ENCODE results near the gene CD3E.

The CD3E gene

DNA sequence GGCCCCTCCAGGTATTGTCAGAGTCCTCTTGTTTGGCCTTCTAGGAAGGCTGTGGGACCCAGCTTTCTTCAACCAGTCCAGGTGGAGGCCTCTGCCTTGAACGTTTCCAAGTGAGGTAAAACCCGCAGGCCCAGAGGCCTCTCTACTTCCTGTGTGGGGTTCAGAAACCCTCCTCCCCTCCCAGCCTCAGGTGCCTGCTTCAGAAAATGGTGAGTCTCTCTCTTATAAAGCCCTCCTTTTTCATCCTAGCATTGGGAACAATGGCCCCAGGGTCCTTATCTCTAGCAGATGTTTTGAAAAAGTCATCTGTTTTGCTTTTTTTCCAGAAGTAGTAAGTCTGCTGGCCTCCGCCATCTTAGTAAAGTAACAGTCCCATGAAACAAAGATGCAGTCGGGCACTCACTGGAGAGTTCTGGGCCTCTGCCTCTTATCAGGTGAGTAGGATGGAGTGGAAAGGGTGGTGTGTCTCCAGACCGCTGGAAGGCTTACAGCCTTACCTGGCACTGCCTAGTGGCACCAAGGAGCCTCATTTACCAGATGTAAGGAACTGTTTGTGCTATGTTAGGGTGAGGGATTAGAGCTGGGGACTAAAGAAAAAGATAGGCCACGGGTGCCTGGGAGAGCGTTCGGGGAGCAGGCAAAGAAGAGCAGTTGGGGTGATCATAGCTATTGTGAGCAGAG is at the start of gene CD3E:
Gene CD3E, plus strand, starts transcription at position 163 of the 681 bp plus-strand sequence. Its CDS starts 223 bp downstream, at position 386.
- DNase-seq: no peak

- DNase-seq: no peak
Measured at GRCh38 chr11:118258410-118258809, 46.1 kb upstream of the CD3E start.

DNA sequence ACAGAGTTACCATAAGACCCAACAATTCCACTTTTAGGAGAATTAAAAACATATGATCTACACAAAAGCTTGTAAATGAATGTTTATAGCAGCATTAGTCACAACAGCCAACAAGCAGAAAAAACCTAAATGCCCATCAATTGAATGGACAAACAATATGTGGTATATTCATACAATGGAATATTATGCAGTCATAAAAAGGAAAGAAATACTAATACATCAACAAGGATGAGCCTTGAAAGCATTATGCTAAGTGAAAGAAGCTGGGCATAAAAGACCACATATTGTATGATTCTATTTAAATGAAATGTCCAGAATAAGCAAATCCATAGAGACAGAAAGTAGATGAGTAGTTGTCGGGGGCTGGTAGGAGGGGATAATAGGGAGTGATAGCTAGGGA is 45.4 kb upstream of the CD3E start:
- DNase-seq: no peak

- no peak for DNase-seq
Measured at GRCh38 chr11:118260353-118260752, 44.2 kb upstream of the CD3E start.

GRCh38 chr11:118263112-118263511 is 41.4 kb upstream of the CD3E start:
- no peak for DNase-seq

GRCh38 chr11:118263695-118264568 is 40.6 kb upstream of the CD3E start, which contains the start of gene MPZL2:
Gene MPZL2, minus strand, starts transcription at chr11:118264297. Its CDS starts 144 bp downstream, at chr11:118264153.
- no peak for DNase-seq

DNA sequence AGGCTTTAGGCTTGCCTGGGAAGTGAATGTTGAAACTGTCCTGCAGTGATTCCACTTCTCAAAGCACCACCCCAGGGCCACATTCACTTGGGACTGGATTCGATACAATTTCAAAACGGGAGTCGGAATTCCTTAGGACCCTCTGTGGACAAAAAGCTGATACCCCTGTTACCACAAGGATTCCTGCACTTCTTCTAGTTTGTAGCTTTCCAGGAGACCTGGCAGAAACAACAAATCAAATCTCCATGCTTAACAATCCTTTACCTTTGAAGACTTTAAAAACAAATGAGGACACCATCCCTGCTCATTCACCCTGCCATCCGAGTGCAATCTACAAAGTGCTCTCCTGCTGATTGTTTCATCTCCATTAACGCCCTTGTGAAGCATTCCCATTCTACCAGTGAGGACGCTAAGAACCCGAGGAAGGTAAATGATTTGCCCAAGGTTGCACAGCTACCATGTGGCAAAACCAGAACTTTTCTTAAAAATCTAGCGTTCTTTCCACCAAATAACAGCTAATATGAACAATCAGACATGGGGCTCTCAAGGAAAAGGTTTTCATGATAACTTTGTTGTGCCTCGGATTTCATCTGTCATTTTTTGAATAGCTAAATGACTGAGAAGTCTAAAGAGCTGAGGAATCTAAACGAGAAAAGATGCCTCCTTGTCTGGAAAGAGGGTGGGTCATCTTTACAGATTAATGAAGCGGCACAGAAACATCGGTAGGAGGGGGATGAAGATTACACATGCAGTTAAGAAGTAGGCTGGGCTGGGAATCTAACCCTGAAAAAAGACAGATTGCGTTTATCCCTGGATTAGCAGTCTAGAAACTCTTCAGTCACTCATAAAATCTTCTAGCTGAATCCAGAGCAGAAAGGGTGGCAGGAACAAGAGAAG is 39.7 kb upstream of the CD3E start:
- no peak for DNase-seq

- DNase-seq: no peak
Measured at GRCh38 chr11:118265954-118266353, 38.6 kb upstream of the CD3E start.

DNA sequence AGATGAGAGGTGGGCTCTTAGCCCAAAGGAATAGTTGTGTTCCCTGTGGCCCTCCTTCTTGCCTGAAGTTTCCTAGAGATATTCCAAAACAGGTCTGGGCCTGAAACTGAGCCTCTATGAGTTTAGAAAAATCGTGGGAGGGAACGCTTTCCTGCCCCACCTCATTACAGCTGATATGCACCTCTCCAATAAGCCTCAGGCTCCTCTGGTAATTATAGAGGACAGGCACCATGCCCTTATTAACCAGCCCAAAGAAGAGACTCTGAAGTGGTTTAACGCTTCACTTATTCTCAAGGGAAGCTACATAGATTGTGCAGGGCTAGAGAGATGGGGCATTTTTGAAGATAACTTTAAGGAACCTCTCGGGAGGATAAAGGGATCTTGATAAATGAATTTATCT is 37.0 kb upstream of the CD3E start:
- no peak for DNase-seq

GRCh38 chr11:118272001-118272400 is 32.5 kb upstream of the CD3E start:
- DNase-seq: no peak

DNA sequence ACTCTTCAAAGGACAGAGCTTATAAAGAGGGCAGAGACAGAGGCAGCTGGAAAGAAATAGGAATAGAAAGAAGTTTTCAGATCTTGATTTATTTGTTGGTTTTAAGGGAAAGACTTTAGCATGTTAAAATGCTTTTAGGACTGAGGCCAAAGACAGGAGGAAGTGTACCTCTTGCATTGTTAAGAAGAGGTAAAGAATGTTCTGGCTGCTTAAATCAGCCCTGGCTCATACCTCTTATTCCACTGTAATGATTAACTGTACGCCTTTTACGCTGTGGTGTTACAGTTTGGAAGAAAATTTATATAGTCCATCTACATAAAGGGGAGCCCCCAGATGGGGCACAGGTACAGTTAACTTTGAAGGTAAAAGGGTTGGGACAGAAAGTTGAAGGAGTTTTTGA is 30.3 kb upstream of the CD3E start:
- DNase-seq: no peak

DNA sequence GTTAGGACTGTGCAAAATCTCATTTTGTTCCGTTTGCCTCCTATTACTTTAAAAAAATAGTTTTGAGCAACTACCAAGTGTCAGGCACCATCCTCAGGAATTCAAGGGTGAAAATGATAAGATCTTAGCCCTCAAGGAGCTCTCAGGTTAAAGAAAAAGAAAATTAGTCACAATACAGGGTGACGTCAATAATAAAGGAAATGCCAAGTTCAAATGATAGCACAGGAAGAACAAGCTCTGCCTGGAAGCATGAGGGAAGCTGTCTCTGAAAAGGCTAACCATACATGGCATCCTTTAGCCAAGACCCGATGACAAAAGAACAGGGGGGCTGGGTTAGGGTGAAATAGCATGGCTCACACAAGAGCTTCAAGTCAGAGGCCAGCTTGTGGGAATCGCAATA is 29.4 kb upstream of the CD3E start:
- DNase-seq: no peak

- DNase-seq: no peak
Measured at GRCh38 chr11:118276422-118276821, 28.1 kb upstream of the CD3E start.

DNA sequence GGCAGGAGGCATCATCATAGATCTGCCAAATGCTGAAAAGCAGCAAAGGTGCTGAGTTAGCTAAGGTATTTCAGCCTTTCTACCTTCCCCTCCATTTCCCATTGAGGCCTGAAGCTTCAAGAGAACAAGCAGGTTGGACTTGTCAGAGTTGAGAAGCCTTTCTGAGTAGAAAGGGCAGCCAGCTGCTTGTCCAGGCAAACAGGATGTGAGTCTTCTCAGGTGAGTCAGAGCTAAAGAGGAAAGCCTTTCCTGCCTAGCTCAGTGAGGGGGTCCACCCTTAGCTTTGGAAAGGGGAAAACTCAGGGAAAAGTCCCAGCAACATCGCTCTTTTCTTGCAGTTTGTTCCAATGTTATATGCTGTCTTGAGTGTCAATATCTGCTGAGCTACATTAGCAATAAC is 27.2 kb upstream of the CD3E start:
- DNase-seq: no peak

DNA sequence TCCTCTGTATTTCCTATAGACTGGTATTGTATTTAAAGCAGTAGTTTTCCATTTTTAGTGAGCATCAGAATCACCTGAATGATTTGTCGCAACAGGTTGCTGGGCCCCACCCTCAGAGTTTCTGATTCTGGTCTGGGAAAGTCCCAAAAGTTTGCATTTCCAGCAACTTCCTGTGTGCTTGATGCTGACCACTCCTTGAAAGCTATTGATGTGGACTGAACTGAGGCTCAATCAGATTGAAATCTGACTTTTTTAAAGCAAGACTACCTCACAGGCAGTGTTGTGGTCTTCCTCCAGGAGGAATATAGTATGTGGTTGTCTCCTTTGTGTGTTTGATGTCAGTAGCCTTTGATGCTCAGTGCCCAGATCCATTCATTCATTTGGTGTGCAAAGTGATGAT is 23.2 kb upstream of the CD3E start:
- DNase-seq: no peak

GRCh38 chr11:118282606-118283005 is 21.9 kb upstream of the CD3E start:
- no peak for DNase-seq

DNA sequence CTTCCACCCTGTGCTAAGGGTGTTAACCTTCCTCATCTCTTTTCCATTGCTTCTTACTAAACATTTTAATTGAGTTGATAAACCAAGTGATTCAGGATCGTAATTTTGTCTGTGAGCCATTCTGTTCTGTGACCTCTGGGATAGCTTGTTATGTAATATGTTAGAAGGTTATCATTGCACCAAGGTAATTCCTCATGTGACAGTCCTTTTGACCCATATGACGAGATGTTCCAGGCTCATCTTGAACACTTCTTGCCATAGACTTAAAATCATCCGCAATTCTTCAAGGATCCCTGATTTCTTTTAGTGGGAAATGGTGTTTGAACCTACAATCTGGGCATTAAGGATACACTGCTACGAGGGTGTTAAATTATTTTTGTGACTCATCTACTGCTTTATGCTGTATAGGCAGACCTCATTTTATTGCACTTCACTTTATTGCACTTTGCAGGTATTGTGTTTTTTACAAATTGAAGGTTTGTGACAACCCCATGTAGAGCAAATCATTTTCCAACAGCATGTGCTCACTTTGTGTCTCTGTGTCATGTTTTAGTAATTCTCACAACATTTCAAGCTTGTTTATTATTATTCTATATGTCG is 21.4 kb upstream of the CD3E start:
- DNase-seq: no peak

DNA sequence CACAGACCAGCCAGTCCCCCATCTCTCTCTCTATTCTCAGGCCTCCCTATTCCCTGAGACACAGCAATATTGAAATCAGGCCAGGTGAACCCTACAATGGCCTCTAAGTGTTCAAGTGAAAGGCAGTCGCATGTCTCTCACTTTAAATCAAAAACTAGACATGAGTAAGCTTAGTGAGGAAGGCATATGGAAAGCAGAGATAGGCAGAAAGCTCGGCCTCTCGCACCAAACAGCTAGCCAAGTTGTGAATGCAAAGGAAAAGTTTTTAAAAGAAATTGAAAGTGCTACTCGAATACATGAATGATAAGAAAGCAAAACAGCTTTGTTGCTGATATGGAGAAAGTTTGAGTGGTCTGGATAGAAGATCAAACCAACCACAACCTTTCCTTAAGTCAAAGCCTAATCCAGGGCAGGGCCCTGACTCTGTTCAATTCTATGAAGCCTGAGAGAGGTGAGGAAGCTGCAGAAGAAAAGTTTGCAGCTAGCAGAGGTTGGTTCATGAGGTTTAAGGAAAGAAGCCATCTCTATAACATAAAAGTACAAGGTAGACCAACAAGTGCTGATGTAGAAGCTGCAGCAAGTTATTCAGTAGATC is 20.7 kb upstream of the CD3E start:
- no peak for DNase-seq

DNA sequence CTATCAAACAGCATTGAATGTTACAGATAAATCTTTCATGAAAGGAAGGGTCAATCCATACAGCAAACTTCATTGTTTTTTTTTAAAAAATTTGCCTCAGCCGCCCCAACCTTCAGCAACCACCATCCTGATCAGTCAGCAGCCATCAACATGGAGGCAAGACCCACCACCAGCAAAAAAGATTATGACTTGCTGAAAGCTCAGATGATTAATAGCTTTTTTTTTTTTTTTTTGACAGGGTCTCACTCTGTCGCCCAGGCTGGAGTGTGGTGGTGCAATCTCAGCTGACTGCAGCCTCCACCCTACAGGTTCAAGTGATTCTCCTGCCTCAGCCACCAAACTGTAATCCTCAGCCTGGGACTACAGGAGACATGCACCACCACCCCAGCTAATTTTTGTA is 18.0 kb upstream of the CD3E start:
- DNase-seq: no peak

GRCh38 chr11:118287006-118287405 is 17.5 kb upstream of the CD3E start:
- DNase-seq: no peak

DNA sequence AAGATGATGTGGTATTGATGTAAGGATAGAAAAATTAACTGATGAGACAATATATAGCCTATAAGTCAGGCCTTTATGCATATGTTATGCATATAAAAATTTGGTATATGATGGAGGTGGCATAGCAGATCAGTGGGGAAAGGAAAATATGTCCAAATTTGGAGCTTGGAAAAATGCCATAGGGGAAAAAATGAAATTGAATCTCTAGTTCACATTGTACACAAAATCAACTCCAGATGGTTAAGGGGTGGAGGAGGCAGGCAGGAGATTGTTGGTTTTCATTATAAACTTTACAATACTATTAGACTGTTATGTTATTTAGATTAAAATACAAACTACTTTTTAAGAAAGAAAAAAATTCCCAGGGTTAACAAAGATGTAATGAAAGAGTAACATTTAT is 15.1 kb upstream of the CD3E start:
- DNase-seq: no peak

GRCh38 chr11:118290923-118291322 is 13.6 kb upstream of the CD3E start:
- DNase-seq: no peak

All from NCI-H1048 (cell line).